ENCODE results near the gene EZH2.

The EZH2 gene

GRCh38 chr7:148921806-148922205, 37.7 kb upstream of the EZH2 start:
- H3K4me3 ChIP-seq (replicated peaks; ENCODE audit: low read depth, low read length), result no peak overlapping the region
- no peak for DNase-seq (ENCODE audit: low read depth)
- TF ChIP-seq CTCF (IDR thresholded peaks at IDR 0.05; ENCODE audit: low read length, missing control alignments), result no peak

GRCh38 chr7:148921189-148921588, 37.1 kb upstream of the EZH2 start:
- H3K4me3 ChIP-seq (replicated peaks; ENCODE audit: low read depth, low read length), result no peak overlapping the region
- TF ChIP-seq CTCF (IDR thresholded peaks at IDR 0.05; ENCODE audit: low read length, missing control alignments), result no peak
- no peak for DNase-seq (ENCODE audit: low read depth)

GRCh38 chr7:148919859-148920258, 35.8 kb upstream of the EZH2 start:
- no peak for DNase-seq (ENCODE audit: low read depth)
- TF ChIP-seq CTCF (IDR thresholded peaks at IDR 0.05; ENCODE audit: low read length, missing control alignments), result no peak
- H3K4me3 ChIP-seq (replicated peaks; ENCODE audit: low read depth, low read length), result no peak overlapping the region

- DNase-seq (ENCODE audit: low read depth), result no peak
- no peak overlapping the region for H3K4me3 ChIP-seq (replicated peaks; ENCODE audit: low read depth, low read length)
- no peak for TF ChIP-seq CTCF (IDR thresholded peaks at IDR 0.05; ENCODE audit: low read length, missing control alignments)
Observed at GRCh38 chr7:148918058-148918596, 34.0 kb upstream of the EZH2 start.

GRCh38 chr7:148916186-148916585, 32.1 kb upstream of the EZH2 start:
- no peak for TF ChIP-seq CTCF (IDR thresholded peaks at IDR 0.05; ENCODE audit: low read length, missing control alignments)
- peak; percentile 67 for DNase-seq (ENCODE audit: low read depth)

DNA sequence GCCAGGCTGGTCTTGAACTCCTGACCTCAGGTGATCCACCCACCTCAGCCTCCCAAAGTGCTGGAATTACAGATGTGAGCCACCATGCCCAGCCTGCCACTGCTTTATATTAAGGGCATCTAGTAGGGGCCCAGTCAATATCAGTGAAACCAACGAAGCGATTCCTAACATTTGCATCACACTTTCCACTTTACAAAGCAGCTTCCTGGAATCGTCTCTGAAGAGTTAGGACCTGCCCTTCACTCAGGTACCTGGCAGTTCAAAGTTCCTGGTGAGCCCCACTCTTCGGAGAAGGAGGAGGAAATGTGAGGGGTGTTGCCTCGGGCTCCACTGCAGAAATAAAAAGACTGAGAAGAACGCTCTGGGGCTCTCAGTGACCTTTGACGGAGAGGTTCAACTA, 31.1 kb upstream of the EZH2 start:
- no peak for TF ChIP-seq CTCF (IDR thresholded peaks at IDR 0.05; ENCODE audit: low read length, missing control alignments)
- DNase-seq (ENCODE audit: low read depth), result no peak
- no peak overlapping the region for H3K4me3 ChIP-seq (replicated peaks; ENCODE audit: low read depth, low read length)

More at GRCh38 chr7:148916186-148916585, 32.1 kb upstream of the EZH2 start:
- no peak overlapping the region for H3K4me3 ChIP-seq (replicated peaks; ENCODE audit: low read depth, low read length)

DNA sequence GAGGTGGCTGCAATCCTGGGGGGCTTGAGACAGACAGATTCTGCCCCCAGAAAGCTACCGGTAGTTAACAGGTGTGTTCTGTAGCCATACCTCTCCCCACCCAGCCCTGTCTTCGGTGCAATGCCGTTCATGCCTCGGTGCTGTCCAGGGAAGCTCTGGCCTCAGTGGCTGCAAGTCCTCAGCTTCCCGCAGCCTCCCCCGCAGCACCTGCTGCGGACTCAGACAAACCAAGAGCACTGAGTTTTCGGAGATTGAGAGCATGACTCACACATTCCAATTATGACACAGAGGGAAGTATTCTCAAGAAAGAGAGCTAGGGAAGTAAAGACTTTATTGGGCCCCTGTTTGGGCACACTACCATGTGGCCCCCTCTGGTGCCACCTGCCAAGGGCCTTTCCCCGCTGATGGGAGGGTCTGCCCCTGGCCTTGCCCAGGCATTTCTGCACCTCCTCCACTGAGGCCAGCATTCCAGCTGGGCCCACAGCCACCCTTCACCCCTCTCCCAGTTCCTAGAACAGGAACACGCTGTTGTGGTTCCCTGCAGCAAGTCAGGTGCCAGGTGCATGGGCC, 30.2 kb upstream of the EZH2 start:
- no peak for TF ChIP-seq CTCF (IDR thresholded peaks at IDR 0.05; ENCODE audit: low read length, missing control alignments)
- no peak overlapping the region for H3K4me3 ChIP-seq (replicated peaks; ENCODE audit: low read depth, low read length)
- DNase-seq (ENCODE audit: low read depth), result peak; percentile 69

Data from fibroblast of pulmonary artery (primary cell).